ENCODE measurements around the gene SLC25A26. TPM values are rescaled to one million over a fixed set of nuclear protein-coding genes. Genes with fewer than 3 reads are reported as not detected.
A peak's percentile ranks its signal among the peaks of the same experiment; 100 is the strongest.
"Not testable (repeated sequence)": the region's sequence is repeated elsewhere in the genome, so short reads cannot be mapped to it uniquely, and the experiment has no call there.

SLC25A26 gene
- total and polyA plus RNA-seq, 2 of the 13 experiments (the other 11 are each of a cell fraction or from before 2014, with no cell fraction given) = 23.1 to 32.7 TPM

- Histone ChIP-seq H3K9me3 (ENCODE audit: low read length) (peaks cover 19% of the 10 kb centered on the region), H3K4me1 (ENCODE audit: insufficient read depth, low read length) (peaks cover 13% of the 10 kb centered on the region), H3K79me2 (ENCODE audit: insufficient read depth, low read length) (peaks cover 16% of the 10 kb centered on the region)
- H3K4me2 ChIP-seq (ENCODE audit: low read depth, low read length); H2AFZ ChIP-seq (ENCODE audit: low read length); FAIRE-seq; H3K4me3 ChIP-seq (replicated peaks in 1 of 3; ENCODE audit: insufficient read depth in 1 of 3, low read depth in 2 of 3, low read length in 3 of 3); ATAC-seq; H3K9ac ChIP-seq (ENCODE audit: insufficient read depth, low read depth, low read length); H3K36me3 ChIP-seq (replicated peaks in 1 of 2; ENCODE audit: control insufficient read depth in 1 of 2, insufficient read depth in 2 of 2, low read length in 2 of 2); DNase-seq (ENCODE audit: low spot score); H4K20me1 ChIP-seq (ENCODE audit: insufficient read depth, low read length); H3K27ac ChIP-seq (ENCODE audit: extremely low read length, insufficient read depth, low read length); H3K27me3 ChIP-seq (ENCODE audit: control insufficient read depth in 1 of 2, insufficient read depth in 2 of 2, low read length in 2 of 2); intact Hi-C loops (cut with micrococcal nuclease; ENCODE audit: unreplicated experiment); CTCF ChIA-PET (ENCODE audit: low intra/inter-chr PET ratio, low total read pairs); BruUV-seq (replicated peaks); in situ Hi-C loops (cut with HindIII; ENCODE audit: extremely low pct_ligation_motif_present, low pct_unique_long_range_greater_than_20kb): not testable (repeated sequence)
- WGBS (ENCODE audit: low lambda C conversion rate) = 86% methylated on average over 1 of the region's 3 CpGs
- POLR2A ChIA-PET = interaction anchor here (0.8 kb wide), 1 partner anchor 60 kb away, joined by 3 read pairs; no protein-coding TSS in a partner anchor
- TF ChIP-seq ZNF652 (CRISPR knock-in tag; IDR thresholded peaks at IDR 0.05; ENCODE audit: borderline replicate concordance, low read depth) = 0 out of 2 replicates have a peak, but pooled peaks have one; percentile 17
Observed at GRCh38 chr3:66421144-66421543, 200.3 kb downstream of the SLC25A26 start.

DNA sequence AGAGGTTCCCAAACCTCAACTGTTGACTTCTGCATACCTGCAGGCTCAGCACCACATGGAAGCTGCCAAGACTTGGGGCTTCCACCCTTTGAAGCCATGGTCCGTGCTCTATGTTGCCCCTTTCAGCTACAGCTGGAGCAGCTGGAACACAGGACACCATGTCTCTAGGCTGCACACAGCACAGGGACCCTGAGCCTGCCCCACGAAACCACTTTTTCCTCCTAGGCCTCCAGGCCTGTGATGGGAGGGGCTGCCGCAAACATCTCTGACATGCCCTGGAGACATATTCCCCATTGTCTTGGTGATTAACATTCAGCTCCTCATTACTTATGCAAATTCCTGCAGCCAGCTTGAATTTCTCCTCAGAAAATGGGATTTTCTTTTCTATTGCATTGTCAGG, 201.1 kb downstream of the SLC25A26 start:
- CTCF ChIA-PET (ENCODE audit: low intra/inter-chr PET ratio, low total read pairs); H2AFZ ChIP-seq (ENCODE audit: low read length); H4K20me1 ChIP-seq (ENCODE audit: insufficient read depth, low read length); H3K36me3 ChIP-seq (replicated peaks in 1 of 2; ENCODE audit: control insufficient read depth in 1 of 2, insufficient read depth in 2 of 2, low read length in 2 of 2); H3K9ac ChIP-seq (ENCODE audit: insufficient read depth, low read depth, low read length); DNase-seq (ENCODE audit: low spot score); H3K4me3 ChIP-seq (replicated peaks in 1 of 3; ENCODE audit: insufficient read depth in 1 of 3, low read depth in 2 of 3, low read length in 3 of 3); H3K27me3 ChIP-seq (ENCODE audit: control insufficient read depth in 1 of 2, insufficient read depth in 2 of 2, low read length in 2 of 2); H3K27ac ChIP-seq (ENCODE audit: extremely low read length, insufficient read depth, low read length); FAIRE-seq; BruUV-seq (replicated peaks); POLR2A ChIA-PET; intact Hi-C loops (cut with micrococcal nuclease; ENCODE audit: unreplicated experiment); ATAC-seq; H3K4me2 ChIP-seq (ENCODE audit: low read depth, low read length); in situ Hi-C loops (cut with HindIII; ENCODE audit: extremely low pct_ligation_motif_present, low pct_unique_long_range_greater_than_20kb): not testable (repeated sequence)
- H3K9me3 ChIP-seq (ENCODE audit: low read length) = peaks cover 19% of the 10 kb centered on the region
- WGBS (ENCODE audit: low lambda C conversion rate) = 100% methylated on average over 3 of the region's 3 CpGs
- peaks cover 16% of the 10 kb centered on the region for H3K79me2 ChIP-seq (ENCODE audit: insufficient read depth, low read length)
- H3K4me1 ChIP-seq (ENCODE audit: insufficient read depth, low read length) = peaks cover 20% of the 10 kb centered on the region

DNA sequence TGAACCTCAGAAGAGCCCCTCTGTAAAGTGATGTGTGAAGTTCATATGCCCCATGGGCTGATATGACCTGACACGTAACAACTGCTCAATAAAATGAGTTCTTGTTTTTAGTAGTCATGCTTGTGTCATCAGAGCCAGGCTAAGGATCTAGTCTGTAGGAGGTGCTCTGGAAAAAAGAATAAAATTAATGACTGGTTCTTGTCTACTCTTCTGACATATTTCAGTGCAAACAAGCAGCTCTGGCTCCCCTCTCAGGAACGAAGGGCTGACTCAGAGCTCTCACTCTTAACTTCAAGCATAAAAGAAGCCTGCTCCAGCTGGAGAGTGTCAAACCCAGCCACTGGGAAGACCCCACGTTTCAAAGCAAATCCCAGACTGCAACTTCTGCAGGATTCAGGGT, 203.0 kb downstream of the SLC25A26 start:
- ChIA-PET CTCF (ENCODE audit: low intra/inter-chr PET ratio, low total read pairs) (no interaction called here), POLR2A (no interaction called here)
- no TSS peak for BruUV-seq (replicated peaks)
- H3K27me3 ChIP-seq (ENCODE audit: control insufficient read depth in 1 of 2, insufficient read depth in 2 of 2, low read length in 2 of 2) = no peaks in the 10 kb centered on the region
- H3K4me3 ChIP-seq (replicated peaks in 1 of 3; ENCODE audit: insufficient read depth in 1 of 3, low read depth in 2 of 3, low read length in 3 of 3) = no peak overlapping the region
- FAIRE-seq (no peak), ATAC-seq (no peak), DNase-seq (ENCODE audit: low spot score) (no peak)
- no peak overlapping the region for H3K27ac ChIP-seq (ENCODE audit: extremely low read length, insufficient read depth, low read length)
- peaks cover 28% of the 10 kb centered on the region for H3K4me1 ChIP-seq (ENCODE audit: insufficient read depth, low read length)
- peaks cover 20% of the 10 kb centered on the region for H3K79me2 ChIP-seq (ENCODE audit: insufficient read depth, low read length)
- in situ Hi-C loops (cut with HindIII; ENCODE audit: extremely low pct_ligation_motif_present, low pct_unique_long_range_greater_than_20kb) (no loop called here), intact Hi-C loops (cut with micrococcal nuclease; ENCODE audit: unreplicated experiment) (no loop called here)
- no peak overlapping the region for H3K9ac ChIP-seq (ENCODE audit: insufficient read depth, low read depth, low read length)
- no peaks in the 10 kb centered on the region; a peak in 2 of 5 replicates for H3K36me3 ChIP-seq (replicated peaks in 1 of 2; ENCODE audit: control insufficient read depth in 1 of 2, insufficient read depth in 2 of 2, low read length in 2 of 2)
- H3K4me2 ChIP-seq (ENCODE audit: low read depth, low read length) = no peak overlapping the region
- 92% methylated on average over 3 of the region's 3 CpGs for WGBS (ENCODE audit: low lambda C conversion rate)
- H4K20me1 ChIP-seq (ENCODE audit: insufficient read depth, low read length) = no peaks in the 10 kb centered on the region
- peaks cover 19% of the 10 kb centered on the region for H3K9me3 ChIP-seq (ENCODE audit: low read length)
- no peak overlapping the region for H2AFZ ChIP-seq (ENCODE audit: low read length)
- TF ChIP-seq, protein P1, sequence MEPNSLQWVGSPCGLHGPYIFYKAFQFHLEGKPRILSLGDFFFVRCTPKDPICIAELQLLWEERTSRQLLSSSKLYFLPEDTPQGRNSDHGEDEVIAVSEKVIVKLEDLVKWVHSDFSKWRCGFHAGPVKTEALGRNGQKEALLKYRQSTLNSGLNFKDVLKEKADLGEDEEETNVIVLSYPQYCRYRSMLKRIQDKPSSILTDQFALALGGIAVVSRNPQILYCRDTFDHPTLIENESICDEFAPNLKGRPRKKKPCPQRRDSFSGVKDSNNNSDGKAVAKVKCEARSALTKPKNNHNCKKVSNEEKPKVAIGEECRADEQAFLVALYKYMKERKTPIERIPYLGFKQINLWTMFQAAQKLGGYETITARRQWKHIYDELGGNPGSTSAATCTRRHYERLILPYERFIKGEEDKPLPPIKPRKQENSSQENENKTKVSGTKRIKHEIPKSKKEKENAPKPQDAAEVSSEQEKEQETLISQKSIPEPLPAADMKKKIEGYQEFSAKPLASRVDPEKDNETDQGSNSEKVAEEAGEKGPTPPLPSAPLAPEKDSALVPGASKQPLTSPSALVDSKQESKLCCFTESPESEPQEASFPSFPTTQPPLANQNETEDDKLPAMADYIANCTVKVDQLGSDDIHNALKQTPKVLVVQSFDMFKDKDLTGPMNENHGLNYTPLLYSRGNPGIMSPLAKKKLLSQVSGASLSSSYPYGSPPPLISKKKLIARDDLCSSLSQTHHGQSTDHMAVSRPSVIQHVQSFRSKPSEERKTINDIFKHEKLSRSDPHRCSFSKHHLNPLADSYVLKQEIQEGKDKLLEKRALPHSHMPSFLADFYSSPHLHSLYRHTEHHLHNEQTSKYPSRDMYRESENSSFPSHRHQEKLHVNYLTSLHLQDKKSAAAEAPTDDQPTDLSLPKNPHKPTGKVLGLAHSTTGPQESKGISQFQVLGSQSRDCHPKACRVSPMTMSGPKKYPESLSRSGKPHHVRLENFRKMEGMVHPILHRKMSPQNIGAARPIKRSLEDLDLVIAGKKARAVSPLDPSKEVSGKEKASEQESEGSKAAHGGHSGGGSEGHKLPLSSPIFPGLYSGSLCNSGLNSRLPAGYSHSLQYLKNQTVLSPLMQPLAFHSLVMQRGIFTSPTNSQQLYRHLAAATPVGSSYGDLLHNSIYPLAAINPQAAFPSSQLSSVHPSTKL (CRISPR knock-in tag; IDR thresholded peaks at IDR 0.05) = no peak
- TF ChIP-seq ZNF234 (CRISPR knock-in tag; conservative IDR thresholded peaks at IDR 0.05) = no peak
- no peak for TF ChIP-seq ELF1 (CRISPR knock-in tag; IDR thresholded peaks at IDR 0.05)
- TF ChIP-seq FOSL1 (CRISPR knock-in tag; IDR thresholded peaks at IDR 0.05; ENCODE audit: borderline replicate concordance) = no peak
- TF ChIP-seq NR1H2 (CRISPR knock-in tag; IDR thresholded peaks at IDR 0.05; ENCODE audit: borderline replicate concordance, low read depth) = no peak
